ENCODE measurements around the gene COL2A1.

- no peak for TF ChIP-seq POLR2A (IDR thresholded peaks at IDR 0.05)
- no peak for TF ChIP-seq CTCF (IDR thresholded peaks at IDR 0.05)
- no peak for TF ChIP-seq EP300 (IDR thresholded peaks at IDR 0.05)
Observed at GRCh38 chr12:47979166-47979565, 25.1 kb downstream of the COL2A1 start.
